DMS114 treated with DMSO at 0.1 percent for 48 hours (cell line): ENCODE results near the gene FBXO41.

Experiments used
- DNase-seq: peaks from one replicate; lab custom pipeline; 2025; ENCODE audit not compliant: unreplicated experiment; lab: John Stamatoyannopoulos, UW

Gene FBXO41, protein sequence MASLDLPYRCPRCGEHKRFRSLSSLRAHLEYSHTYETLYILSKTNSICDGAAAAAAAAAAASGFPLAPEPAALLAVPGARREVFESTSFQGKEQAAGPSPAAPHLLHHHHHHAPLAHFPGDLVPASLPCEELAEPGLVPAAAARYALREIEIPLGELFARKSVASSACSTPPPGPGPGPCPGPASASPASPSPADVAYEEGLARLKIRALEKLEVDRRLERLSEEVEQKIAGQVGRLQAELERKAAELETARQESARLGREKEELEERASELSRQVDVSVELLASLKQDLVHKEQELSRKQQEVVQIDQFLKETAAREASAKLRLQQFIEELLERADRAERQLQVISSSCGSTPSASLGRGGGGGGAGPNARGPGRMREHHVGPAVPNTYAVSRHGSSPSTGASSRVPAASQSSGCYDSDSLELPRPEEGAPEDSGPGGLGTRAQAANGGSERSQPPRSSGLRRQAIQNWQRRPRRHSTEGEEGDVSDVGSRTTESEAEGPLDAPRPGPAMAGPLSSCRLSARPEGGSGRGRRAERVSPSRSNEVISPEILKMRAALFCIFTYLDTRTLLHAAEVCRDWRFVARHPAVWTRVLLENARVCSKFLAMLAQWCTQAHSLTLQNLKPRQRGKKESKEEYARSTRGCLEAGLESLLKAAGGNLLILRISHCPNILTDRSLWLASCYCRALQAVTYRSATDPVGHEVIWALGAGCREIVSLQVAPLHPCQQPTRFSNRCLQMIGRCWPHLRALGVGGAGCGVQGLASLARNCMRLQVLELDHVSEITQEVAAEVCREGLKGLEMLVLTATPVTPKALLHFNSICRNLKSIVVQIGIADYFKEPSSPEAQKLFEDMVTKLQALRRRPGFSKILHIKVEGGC

DNA sequence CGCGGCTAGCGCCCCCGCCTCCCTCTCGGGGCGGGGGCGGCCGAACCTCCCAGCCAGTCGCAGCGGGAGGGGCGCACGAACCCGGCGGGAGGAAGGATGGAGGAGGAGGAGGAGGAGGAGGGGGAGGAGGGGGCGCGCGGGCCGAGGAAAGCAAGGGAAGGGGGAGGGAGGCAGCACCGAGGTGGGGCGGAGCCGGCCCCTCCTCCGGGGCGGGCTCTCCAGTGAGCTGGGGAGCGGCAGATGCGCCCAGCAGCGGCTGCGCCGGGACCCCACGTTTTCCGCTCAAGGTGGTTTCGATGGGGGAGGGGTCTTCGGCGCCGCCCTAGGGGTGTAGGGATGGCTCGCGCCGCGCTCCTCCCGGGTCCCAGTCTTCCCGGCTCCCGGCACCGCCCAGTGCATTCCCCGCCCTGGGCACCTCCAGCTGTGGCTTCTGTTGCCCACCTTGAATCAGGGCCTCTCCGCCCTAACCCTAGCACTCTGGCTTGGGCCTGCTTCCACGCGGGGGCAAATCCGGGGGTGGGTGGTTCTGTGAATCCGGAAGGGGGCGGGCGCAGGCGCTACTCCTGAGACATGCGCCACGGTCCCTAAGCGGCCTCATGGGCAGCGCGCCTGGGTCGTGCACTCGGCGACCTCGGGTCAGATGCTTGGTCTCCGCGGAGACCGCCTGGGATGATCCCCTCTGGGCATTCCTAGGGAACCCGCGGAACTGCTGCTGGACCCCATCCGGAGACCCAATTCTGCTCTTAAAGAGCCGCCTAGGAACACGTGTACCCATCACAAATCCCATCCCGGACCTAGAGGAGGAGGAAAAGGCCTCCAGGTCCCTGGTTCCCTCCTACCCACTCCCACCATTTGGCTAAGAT is at the start of gene FBXO41:
Gene FBXO41 (minus strand): TSS at position 183 of the 863 bp plus-strand sequence. CDS start 14,848 bp downstream, outside the sequence.
- peak; percentile 25 for DNase-seq

DNA sequence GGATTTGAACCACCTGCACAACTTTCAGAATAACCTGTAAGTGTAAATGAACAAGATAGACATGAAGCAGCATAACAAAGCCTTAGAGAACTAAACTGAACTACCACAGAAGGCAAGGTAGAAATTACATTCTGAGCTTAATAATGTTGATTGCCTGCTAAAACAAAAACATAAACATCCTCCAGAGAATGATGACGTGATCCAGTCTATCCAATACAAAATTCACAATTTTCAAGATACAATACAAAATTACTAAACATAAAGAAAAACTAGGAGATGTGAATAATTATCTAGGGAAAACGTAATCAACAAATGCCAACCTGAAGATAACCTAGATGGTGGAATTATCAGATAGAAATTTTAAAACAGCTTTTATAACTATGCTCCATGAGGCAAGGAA is 49.8 kb upstream of the FBXO41 start:
- no peak for DNase-seq

DNA sequence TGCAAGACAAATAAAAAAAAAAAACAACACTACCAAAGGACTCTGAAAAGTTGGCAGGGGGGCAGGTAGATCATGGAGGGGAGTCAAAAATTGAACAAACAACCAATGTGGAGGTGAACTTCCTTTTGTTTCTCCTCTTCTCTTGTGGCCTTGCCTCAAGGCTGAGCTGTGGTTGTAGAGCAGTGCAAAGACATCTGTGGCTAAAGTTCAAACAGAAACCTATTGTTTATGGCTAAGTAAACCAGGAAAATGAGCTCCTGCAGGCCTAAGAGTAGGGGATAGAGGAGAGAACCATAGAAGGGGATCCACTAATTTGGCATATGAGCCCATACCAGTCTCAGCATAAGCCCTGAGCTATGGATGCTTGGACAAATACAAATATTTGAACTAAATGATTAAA is 49.3 kb upstream of the FBXO41 start:
- no peak for DNase-seq

DNA sequence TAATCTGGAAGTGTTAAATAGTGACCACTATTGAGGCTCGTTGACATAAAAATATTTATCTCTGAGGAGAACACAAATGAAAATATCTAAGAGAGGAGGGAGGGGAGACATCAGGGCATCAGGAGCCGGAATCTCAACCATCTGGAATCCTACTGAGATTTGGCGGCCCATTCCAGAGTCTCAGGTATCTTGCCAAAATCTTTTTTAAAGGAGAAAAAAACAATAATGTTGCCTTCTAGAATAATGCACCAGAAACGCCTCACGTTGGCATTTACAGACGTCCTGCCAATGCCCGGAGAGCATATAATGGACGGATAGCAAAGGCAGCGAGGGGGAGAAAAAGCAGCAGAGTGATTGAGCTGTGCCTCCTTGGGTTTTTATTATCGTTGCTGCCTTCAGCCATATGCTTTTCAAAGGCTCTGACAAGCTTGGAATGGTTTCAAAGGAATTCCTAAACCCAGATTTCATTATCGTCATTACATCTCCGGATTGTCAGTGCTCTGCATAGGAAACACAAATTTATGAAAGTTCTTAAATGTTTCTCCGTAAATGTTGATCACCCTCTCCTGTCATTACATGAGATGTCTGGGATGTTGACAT is 39.9 kb upstream of the FBXO41 start:
- no peak for DNase-seq

DNA sequence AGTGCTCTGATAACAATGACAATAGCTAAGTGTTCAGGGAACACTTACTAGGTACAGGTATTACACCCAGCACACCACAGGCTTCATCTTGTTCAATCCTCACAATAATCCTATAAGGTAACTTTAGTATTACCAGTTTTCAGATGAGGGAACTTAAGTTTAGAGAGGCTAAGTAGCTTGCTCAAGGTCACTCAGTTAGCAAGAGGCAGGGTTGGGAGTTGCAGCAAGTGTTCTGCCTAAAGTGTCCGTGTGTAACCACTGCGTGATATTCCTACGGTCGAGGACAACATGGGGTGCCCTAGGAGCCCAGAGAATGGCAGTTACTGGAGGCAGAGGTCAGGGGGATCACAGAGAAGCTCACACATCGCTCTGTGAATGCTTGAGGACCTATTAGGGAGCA is 39.3 kb upstream of the FBXO41 start:
- no peak for DNase-seq

DNA sequence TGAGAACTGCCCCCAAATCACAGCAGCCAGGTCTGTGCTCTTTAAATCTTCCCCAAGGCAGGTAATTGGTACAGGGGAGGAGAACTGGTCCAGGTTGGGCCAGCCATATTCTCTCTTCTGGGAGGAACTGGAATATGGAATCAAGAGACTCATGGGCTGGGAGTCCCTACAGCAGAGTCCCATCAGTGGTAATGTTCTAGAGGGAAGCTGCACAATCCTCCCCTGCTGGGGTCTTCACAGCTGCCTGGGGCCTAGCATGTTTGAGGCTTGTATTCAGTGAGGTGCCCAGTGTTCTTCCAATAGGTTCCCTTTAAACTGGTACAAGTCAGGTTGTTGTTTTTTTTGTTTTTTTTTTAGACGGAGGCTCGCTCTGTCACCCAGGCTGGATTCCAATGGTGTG is 30.2 kb upstream of the FBXO41 start:
- no peak for DNase-seq

DNA sequence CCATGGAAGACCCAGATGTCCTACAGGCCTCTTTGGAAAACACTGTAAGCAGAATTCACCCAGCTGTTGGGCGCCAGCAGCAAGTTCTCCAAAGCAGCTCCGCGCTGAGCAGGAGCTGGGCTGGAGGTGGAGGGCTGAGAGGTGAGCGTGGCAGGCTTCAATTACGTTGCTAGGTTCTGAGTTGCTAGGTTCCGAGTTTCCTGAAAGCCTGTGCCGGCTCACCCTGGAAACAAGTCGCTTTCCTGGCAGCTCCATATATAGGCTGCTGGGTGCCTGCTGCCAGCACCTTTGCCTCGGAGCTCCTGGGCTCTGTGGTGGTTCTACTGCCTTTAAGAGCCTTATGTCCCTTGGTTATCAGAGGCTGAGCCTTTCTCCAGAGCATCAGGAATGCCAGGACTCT is 23.4 kb upstream of the FBXO41 start:
- no peak for DNase-seq

DNA sequence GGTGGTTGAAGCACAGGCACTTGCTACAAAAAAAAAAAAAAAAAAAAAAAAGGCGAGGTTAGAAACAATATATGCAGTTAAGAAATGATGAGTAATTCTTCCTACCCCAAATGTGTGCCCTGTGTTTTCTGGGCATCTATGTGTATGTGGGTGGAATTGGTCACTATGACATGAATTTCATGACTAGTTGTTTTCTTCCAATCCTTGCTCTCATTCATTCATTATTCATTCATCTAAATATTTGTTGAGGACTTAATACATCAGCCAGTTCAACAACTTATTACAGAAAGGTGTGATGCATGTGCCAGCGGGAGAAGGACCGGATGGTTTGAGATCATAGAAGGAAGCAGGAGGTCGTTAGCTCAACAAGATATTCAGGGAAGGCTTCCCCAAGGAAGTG is 17.4 kb upstream of the FBXO41 start:
- no peak for DNase-seq

DNA sequence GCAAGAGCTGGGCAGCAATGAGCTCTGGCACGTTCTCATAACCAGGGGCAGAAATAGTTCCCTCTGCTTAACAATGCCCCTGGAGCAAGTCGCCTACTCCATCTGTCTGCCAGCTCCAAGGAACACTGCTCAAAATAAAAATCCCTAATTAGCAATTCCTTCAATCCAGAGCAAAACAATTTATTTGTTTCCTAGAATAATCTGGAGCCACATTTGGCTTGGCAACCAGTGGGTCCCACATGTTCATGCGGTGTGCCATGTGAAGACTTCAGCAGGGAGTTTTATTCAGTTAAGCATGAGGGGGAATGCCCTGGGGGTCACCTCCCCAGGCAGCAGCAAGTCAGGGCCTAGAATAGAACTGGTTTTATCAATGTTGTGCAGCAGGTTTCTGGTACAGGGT is 16.6 kb upstream of the FBXO41 start:
- no peak for DNase-seq

DNA sequence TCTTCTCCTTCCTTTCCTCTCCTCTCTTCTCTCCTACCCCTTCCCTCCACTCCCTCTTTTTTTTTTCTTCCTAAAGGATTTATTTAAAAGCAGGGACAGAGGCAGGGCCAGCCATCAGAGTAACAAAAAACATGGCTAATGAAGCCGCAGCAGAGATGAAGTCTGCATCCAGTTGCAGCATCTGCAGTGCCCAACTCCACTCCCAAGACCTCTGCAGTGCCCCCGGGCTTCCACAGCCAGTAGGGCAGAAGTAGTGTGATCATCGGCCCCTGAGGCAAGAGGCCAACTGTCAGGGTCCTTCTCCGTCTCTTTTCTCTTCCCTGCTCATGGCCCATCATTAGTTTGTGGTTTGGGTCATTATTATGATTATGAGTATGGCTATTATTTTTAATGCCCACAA is 13.3 kb upstream of the FBXO41 start:
- DNase-seq = no peak

DNA sequence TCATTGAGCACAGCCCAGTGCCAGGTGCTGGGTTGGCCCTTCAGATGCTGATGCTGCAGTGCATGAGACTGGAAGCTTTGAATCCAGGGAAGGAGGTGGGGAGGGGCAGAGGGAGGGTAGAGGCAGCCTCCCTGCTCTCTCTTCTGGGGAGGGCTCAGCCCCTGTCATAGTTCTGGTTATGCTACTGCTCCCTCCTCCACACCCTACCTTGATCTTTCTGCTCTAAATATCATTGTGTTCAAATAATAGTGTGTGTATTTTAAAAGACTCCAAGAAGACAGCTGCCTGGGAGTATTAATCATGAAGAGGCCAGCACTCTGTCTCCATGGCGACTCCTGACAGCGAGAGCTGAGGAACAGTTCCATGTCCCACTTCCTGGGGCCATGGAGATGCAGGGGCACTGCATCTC is 12.9 kb upstream of the FBXO41 start:
- no peak for DNase-seq

DNA sequence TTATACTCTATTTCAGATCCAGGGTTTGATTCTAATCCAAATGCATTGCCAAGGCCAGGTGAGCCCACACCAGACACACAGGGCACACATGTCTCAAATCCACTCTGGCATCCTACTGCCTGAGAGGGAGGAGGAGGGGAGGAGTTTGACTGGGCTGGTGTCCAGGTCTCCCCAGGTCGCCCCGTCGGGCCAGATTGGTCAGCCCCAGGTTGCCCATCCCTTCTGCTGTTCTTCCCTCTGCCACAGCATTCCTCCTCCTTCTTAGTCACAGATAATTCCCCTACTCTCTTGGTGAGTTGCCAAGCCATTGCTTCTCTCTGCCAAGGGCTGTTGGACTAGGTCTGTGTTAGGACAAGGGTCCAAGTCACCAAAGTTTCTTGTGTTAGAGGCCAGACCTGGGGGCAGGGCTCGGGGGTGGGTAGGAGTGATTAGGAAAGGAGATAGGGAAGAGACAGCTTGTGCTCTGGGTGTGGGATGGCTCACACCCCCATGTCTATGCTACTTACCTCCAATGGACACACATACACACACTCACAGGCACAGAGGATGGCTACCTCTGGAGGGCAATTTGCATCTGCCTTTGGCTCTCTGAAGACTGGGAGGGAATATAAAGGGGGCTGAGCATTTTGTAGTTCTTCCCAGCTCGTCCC is 11.6 kb upstream of the FBXO41 start:
- DNase-seq = no peak

DNA sequence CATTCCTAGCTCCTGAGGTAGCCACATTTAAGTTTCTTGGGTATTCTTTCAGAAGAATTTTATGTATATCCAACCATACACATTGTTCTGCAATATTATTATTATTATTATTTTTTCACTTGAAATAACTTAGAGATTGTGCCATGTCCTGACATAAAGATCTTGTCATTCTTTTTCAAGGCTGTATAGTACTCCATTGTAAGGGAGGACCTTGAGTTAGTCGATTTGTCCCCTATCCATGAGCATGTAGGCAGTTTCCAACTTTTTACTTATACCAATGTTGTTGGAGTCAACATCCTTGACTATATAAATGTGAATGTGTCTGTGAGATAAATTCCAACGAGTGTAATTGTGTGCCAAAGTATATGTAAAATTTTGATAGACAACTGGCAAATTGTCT is 10.0 kb upstream of the FBXO41 start:
- no peak for DNase-seq

DNA sequence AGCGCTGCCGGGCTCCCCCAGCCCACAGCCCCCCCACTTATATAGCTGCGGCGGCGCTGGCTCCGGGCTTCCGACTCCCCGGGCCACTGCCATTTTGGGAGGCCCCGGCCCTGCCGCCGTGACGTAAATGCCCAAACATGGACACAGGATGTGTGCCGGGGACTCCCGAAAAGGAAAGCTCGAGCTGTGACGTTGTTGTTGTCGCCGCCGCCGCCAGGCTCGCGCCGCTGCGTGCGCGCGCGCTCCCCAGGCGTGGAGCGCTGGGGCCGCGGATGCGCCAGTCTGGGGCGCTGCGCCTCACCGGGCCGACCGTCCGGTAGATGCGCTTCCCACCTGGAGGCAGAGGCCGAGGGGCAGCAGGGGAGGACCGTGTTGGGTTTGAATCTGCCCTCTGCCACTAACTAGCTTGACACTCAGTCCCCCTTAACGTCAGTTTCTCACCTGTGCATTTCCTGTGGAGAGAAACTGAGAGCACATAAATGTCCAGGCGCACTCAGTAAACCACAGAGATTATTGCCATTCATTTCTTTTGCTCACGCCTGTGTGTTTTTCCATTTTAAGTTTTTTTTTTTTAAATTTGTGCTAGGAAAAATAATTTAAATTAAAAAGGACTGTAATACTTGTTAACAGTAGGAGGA is 9.4 kb upstream of the FBXO41 start, which contains the start of gene EGR4:
Gene EGR4 (minus strand): TSS at position 15 of the 638 bp plus-strand sequence. CDS start 231 bp downstream, outside the sequence.
- peak; percentile 87 for DNase-seq

DNA sequence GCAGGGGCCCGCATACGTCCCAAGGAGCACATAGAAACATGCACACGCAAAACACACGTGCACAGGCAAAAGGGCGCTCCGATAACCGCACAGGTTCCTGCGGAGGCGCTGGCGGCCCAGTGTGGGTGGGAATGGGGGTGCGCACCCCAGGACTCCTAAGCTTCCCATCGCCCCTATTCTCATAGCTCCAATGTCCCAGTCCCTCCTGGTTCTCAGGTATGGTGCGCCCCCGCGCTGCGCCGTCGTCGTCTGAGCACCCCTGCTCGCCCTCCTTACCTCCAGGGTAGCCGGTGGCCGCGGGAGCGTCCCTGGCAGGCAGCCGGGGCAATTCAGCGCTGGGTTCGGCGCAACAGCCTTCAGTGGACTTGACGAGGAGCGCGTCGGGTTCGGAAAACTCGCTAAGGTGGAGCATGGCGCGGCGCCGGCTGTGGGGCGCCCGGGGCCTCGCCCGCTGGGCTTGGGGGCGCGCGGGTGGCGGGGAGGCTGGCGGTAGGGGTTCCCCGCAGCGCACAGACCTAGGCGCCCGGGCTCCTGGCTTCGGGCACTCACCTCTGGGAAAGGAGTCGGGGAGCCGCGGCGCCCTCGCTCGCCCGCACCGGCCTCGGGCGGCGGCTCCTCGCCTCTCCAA is 8.7 kb upstream of the FBXO41 start:
- DNase-seq = no peak

DNA sequence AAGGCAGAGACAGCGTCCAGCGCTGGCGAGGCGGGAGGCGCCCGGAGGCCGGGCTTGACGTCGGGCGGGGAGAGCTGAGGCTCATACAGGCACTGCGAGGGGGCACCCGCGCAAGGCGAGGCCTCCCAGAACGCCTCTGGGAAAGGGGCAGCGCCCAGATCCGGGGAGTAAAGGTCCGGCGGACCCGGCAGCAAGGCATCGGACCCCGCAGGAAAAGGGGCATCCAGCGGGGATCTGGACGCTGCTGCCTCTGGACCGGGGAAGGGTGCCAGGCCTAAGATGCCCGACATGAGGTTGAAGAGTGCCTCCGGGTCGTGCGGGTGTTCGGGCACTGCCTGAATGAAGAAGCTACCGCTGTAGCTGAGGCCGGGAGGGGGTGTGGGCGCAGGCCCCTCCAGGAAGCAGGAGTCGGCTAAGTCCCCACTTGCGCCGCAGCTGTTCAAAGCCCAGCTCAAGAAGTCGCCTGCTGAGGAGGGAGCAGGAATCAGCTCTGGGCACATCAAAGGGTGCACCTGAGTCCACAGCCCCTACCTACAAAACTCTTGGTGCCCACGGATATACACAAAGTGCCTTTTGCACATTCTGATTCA is 8.1 kb upstream of the FBXO41 start:
- no peak for DNase-seq

DNA sequence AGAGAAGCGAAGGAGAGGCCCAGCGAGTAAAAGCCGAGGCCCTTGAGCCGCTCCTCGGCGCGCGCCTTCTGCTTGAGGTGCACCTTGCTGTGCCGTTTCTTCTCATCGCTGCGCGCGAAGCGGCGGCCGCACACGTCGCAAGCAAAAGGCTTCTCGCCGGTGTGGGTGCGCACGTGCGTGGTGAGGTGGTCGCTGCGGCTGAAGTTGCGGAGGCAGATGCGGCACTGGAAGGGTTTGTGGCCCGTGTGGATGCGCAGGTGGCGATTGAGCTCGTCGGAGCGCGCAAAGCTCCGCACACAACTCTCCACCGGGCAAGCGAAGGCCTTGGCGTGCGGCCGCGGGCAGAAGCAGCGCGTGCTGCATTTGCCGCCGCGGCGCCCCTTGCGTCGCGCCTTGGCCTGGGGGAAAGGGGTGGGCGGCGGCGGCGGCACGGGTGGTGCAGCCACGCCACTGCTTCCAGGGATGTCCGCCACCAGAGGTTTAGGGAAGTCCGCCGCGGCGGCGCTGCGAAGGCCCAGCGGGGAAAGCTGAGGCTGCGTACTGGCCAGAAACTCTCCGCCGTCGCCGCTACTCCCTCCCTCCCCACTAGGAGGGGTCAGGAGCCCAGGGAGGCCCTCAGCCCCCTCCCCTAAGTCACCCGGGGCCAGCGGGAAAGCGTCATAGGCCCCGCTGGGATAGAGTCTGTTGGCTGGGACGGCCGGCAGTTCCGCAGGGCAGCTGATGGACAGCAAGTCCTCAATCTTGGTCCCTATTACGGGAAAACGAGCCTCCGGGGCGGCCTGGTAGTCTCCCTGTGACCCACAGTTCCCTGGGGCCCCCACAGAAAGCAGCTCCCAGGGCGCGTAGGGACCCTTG is 7.4 kb upstream of the FBXO41 start:
- peak; percentile 47 for DNase-seq

DNA sequence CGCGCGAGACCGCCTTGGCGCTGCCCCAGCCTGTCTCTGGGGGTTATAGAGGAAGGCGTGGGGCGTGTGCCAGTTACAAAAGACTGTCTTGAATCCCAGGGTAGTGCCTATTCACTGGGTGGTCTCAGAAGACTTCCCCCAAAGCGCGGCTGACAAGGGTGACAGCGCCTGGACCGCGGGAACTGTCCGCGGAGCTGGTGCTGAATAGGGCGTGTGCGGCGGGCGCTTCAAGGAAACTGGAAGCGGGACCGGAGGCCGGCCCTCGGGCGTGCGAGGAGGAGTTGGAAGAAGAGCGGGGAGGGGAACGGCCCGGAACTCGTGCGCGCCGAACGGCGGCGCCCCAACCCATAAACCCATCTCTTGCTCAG is 6.8 kb upstream of the FBXO41 start:
- DNase-seq = peak; percentile 20
